Smooth muscle cell (in vitro differentiated cells): ENCODE measurements around the gene PPP1CA. TPM values are rescaled to one million over a fixed set of nuclear protein-coding genes. Genes with fewer than 3 reads are reported as not detected.

Experiments used
- DNase-seq: peaks from one replicate; lab custom pipeline; 2025; ENCODE audit not compliant: unreplicated experiment; lab: John Stamatoyannopoulos, UW
- H2AFZ ChIP-seq: fragments of 200-600 bp; sonication (generic); 2 replicates; pipeline ENCODE4 v1.6.0; 2016; ENCODE audit warnings: antibody characterized with exemption, low read depth, mild to moderate bottlenecking
- H3F3A ChIP-seq: fragments of 200-600 bp; sonication (generic); 2 replicates; pipeline ENCODE4 v1.6.0; 2017; ENCODE audit warnings: antibody characterized with exemption, low read depth
- H3K27ac ChIP-seq: fragments of 200-600 bp; sonication (generic); 2 replicates; pipeline ENCODE4 v1.5.1; 2016; ENCODE audit warnings: low read depth, mild to moderate bottlenecking
- H3K27me3 ChIP-seq: fragments of 200-600 bp; sonication (generic); 2 replicates; pipeline ENCODE4 v1.6.1; 2016; ENCODE audit warnings: low read depth, mild to moderate bottlenecking
- H3K36me3 ChIP-seq: fragments of 200-600 bp; sonication (generic); 2 replicates; pipeline ENCODE4 v1.5.1; 2016; ENCODE audit warnings: low read depth
- H3K4me1 ChIP-seq: fragments of 200-600 bp; sonication (generic); 2 replicates; pipeline ENCODE4 v1.5.1; 2016; ENCODE audit warnings: low read depth
- H3K4me2 ChIP-seq: fragments of 200-600 bp; sonication (generic); 2 replicates; pipeline ENCODE4 v1.6.0; 2016; ENCODE audit warnings: mild to moderate bottlenecking
- H3K4me3 ChIP-seq: fragments of 200-600 bp; sonication (generic); 2 replicates; pipeline ENCODE4 v1.5.1; 2016; ENCODE audit warnings: mild to moderate bottlenecking
- H3K79me2 ChIP-seq: fragments of 200-600 bp; sonication (generic); 2 replicates; pipeline ENCODE4 v1.6.0; 2016; ENCODE audit warnings: low read depth, mild to moderate bottlenecking
- H3K9ac ChIP-seq: fragments of 200-600 bp; sonication (generic); 2 replicates; pipeline ENCODE4 v1.6.0; 2016; ENCODE audit warnings: low read depth
- H3K9me3 ChIP-seq: fragments of 200-600 bp; sonication (generic); replicated peaks from 2 replicates; pipeline ENCODE4 v1.5.1; 2016; ENCODE audit warnings: low read depth
- H4K20me1 ChIP-seq: fragments of 200-600 bp; sonication (generic); 2 replicates; pipeline ENCODE4 v1.6.0; 2016; ENCODE audit warnings: low read depth
- WGBS: methylation state at CpG from one replicate; pipeline ENCODE4 v1.1.7; 2016; ENCODE audit warnings: low lambda C conversion rate; 5-methylcytosine and 5-hydroxymethylcytosine counted together
- polyA plus RNA-seq: library from polyadenylated mRNA; unstranded; fragments of >200 nt; fragmentation: Nextera tagmentation; extraction: Ambion mirVana; gene quantifications from 2 replicates; pipeline ENCODE4 v1.2.1, GENCODE V29; 2016
- total RNA-seq: library from RNA; depleted of rRNA; stranded (reverse); fragments of >200 nt; gene quantifications from 2 replicates; pipeline ENCODE4 v1.2.3, GENCODE V29; 2014
- TF ChIP-seq, protein P1 (sequence below): fragments of 200-600 bp; sonication (generic); IDR thresholded peaks from 2 replicates; pipeline ENCODE4 v1.5.1; 2017; ENCODE audit warnings: borderline replicate concordance, mild to moderate bottlenecking, antibody characterized with exemption; ENCODE audit not compliant: insufficient read depth, poor library complexity, severe bottlenecking

Gene PPP1CA
- total and polyA plus RNA-seq, 2 experiments from 2014 or later, result 123 to 210 TPM

DNA sequence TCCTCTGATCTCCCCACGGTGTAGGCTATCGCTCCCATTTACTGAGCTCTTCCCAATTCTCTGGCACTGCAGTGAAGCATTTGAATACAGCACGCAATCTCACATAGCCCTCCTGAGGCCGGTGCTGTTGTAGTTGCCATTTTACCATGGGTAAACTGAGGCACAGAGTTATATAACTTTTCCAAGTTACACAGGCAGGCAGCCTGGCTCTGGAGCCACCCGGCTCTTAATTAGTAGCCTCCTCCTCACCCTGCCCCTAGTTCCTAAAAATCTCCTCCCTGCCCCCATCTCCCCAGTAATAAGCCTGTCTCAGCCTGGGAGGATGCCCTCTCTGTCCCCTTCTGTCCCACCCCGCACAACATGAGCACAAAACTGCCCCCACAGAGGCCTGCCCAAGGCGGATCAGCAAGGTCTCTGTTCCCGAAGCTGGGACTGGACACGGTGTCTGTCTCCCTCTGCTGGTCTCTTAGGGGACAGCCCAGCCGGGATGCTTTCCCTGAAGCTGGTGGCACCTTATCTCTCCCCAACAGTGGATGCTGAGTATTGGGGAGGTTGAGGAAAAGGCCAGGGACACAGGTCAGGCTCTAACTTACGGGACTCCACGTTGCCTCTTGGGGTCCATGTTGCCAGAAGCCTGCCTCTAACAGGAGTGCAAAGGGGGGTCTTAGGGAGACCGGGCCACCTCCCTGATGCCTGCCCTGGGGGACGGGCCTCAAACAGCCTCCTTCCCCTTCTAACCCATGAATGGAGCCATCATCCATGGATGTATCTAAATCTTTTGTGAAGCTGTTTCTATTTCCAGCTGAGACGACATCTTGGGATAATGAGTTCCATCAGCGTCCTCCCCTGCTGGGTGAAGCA lies 19.2 kb downstream of the PPP1CA start:
- TF ChIP-seq, protein P1, sequence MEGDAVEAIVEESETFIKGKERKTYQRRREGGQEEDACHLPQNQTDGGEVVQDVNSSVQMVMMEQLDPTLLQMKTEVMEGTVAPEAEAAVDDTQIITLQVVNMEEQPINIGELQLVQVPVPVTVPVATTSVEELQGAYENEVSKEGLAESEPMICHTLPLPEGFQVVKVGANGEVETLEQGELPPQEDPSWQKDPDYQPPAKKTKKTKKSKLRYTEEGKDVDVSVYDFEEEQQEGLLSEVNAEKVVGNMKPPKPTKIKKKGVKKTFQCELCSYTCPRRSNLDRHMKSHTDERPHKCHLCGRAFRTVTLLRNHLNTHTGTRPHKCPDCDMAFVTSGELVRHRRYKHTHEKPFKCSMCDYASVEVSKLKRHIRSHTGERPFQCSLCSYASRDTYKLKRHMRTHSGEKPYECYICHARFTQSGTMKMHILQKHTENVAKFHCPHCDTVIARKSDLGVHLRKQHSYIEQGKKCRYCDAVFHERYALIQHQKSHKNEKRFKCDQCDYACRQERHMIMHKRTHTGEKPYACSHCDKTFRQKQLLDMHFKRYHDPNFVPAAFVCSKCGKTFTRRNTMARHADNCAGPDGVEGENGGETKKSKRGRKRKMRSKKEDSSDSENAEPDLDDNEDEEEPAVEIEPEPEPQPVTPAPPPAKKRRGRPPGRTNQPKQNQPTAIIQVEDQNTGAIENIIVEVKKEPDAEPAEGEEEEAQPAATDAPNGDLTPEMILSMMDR, result peak; percentile 97
- Histone ChIP-seq H3K27ac (no peak overlapping the region), H3K4me2 (no peak overlapping the region), H3K27me3 (no peaks in the 10 kb centered on the region), H3K9ac (no peak overlapping the region), H3F3A (no peaks in the 10 kb centered on the region), H3K36me3 (no peaks in the 10 kb centered on the region), H3K79me2 (no peaks in the 10 kb centered on the region), H3K9me3 (no peaks in the 10 kb centered on the region), H2AFZ (no peak overlapping the region), H3K4me1 (no peaks in the 10 kb centered on the region), H4K20me1 (no peaks in the 10 kb centered on the region), H3K4me3 (no peak overlapping the region)
- peak; percentile 38 for DNase-seq
- WGBS, result 43% methylated on average over 16 of the region's 16 CpGs

DNA sequence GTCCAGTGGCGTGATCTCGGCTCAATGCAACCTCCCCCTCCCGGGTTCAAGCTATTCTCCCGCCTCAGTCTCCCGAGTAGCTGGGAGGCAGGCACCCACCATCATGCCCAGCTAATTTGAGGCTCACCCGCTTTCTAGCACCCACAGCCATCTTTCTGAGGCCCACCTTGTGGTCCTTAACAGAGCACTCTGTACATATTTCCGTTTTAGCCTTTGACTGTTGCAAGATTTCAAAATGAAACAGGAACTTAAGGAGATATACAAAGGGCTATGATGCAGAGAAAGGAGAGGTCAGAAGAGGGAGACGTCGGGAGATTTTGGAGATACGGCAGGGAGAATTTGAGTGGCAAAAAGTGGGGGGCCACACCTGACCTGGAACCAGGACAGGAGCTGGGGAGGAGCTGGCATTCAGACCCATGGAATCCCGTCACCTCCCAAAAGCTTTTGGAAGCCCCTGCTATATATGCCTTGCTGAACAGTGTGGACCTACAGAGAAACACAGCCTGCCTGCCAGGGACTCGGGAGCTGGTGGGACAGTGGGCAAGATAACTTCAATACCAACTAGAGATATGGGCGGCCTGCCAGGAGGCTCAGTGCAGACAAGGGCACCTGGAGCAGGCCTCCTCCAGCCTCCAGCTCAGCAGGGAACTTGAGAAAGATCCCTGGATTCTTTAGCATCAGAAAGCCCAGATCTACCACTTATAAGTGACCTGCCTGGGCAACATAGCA lies 20.2 kb downstream of the PPP1CA start:
- Histone ChIP-seq H3F3A (no peaks in the 10 kb centered on the region), H3K27ac (no peak overlapping the region), H2AFZ (no peak overlapping the region), H4K20me1 (no peaks in the 10 kb centered on the region), H3K4me3 (no peak overlapping the region), H3K27me3 (no peaks in the 10 kb centered on the region), H3K36me3 (no peaks in the 10 kb centered on the region), H3K79me2 (no peaks in the 10 kb centered on the region), H3K9ac (no peak overlapping the region), H3K4me1 (peaks cover 4% of the 10 kb centered on the region), H3K9me3 (no peaks in the 10 kb centered on the region), H3K4me2 (no peak overlapping the region)
- WGBS, result 91% methylated on average over 13 of the region's 13 CpGs
- TF ChIP-seq, protein P1, result no peak
- no peak for DNase-seq

- Histone ChIP-seq H3K27ac (no peak overlapping the region), H3K9ac (no peak overlapping the region), H3K4me3 (no peak overlapping the region), H2AFZ (peak overlapping the region; percentile 0), H4K20me1 (no peaks in the 10 kb centered on the region), H3K4me2 (peak overlapping the region; percentile 55), H3K27me3 (no peaks in the 10 kb centered on the region), H3F3A (no peaks in the 10 kb centered on the region), H3K79me2 (no peaks in the 10 kb centered on the region), H3K4me1 (peaks cover 21% of the 10 kb centered on the region), H3K36me3 (no peaks in the 10 kb centered on the region), H3K9me3 (no peaks in the 10 kb centered on the region)
- no peak for DNase-seq
- TF ChIP-seq, protein P1, result no peak
- WGBS, result 55% methylated on average over 22 of the region's 23 CpGs
These were observed 22.3 kb downstream of the PPP1CA start for GRCh38 chr11:67379061-67380058.
